NCI-H2107 treated with DMSO at 0.1 percent for 48 hours (cell line): Measurements from ENCODE around the gene SEMA5B.

Experiments used
- DNase-seq: peaks from one replicate; lab custom pipeline; 2025; ENCODE audit not compliant: unreplicated experiment; lab: John Stamatoyannopoulos, UW

The SEMA5B gene

DNA sequence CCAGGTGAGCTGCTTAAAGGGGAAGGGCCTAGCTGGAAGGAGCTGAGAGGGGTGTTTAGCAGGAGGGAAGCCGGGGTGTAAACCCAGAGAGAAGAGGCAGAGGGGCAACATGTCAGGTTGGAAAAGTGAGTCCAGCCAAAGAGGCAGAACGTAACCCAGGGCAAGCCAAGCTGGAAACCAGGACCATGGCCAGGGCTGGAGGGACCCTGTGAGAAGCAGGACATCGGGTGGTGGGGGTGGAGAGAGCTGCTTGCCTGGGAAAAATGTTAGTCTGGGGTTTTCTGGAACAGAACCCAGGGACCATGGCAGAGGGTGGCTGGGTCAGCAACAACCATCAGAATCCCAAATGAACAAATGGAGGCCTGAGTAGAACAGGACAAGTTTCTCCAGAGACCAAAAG, 32.6 kb downstream of the SEMA5B start:
- DNase-seq, result no peak

DNA sequence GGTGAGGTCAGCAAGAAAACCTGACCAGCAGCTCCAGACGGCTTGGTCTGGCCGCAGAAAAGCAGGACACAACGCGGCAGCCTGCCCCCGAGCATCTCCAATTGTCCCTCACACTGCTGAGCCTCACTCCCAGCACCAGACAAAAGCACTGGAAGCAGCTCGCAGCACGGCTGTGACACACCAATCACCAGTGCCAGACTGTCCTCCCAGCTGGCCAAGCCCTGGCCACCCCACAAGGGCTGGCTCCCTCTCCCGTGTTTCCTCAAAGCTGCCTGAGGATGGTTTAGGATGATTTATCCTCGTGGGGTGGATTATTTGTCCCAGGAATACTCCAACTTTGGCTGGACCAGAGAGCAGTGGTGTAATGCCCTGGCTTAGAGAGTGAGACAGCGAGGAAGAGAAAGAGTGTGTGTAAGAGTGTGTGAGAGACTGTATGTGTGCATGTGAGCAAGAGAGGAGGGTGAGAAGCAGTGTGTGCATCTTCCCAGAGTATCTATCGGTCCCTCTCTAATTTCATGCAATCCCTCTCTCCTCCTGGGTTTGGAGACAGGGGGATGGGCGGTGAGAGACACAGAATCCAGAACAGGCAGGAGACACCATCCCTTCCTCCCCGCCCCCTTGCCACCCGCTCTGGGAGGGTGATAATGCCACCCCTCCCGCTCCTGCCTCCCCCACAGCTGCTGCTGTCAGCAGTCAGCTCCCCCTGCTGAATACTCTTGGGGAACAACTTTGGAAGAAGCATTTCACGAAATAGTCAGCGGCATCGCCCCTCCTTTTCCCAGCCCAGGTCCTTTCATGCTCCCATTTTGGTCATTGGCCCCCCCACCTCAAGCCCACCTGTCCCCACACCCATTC, 34.2 kb downstream of the SEMA5B start:
- DNase-seq, result no peak

DNA sequence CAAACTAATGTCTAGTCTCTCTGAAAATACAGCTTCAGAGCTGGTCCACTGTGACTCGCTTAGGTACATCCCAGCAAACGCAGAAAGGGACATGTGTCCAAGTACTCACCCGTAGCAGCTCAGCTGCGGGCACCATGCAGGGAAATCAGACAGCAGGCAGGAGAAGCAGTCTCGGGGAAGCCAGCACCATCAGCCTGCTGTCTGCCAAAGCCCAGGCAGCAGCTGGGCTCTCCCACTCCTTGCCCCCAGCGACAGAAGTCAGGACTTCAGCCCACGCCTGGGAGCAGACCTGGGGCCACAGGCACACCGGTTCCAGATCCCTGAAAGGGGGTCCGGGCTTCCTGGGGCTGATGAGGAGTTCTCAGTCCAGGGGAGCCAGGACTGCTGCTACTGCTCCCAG, 34.9 kb downstream of the SEMA5B start:
- DNase-seq, result no peak

DNA sequence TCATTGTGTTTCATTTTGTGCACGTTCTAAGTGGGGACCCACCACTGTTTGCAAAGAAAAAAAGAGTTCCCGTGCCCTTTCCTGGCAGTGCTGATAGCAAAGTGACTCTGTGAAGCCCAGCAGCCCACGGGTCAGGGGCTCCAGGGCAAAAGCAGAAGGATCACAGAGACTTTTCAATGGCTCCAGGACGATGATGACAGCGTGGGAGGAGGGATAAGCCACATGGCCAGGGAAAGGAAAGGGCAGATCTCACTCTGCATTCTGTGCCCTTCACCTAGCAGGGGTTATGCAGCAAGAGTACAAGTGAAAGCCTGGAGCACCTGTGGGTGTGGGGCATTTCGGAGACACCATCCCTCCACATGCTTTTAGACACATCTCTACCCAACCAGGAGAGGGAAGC, 35.4 kb downstream of the SEMA5B start:
- DNase-seq, result no peak

DNA sequence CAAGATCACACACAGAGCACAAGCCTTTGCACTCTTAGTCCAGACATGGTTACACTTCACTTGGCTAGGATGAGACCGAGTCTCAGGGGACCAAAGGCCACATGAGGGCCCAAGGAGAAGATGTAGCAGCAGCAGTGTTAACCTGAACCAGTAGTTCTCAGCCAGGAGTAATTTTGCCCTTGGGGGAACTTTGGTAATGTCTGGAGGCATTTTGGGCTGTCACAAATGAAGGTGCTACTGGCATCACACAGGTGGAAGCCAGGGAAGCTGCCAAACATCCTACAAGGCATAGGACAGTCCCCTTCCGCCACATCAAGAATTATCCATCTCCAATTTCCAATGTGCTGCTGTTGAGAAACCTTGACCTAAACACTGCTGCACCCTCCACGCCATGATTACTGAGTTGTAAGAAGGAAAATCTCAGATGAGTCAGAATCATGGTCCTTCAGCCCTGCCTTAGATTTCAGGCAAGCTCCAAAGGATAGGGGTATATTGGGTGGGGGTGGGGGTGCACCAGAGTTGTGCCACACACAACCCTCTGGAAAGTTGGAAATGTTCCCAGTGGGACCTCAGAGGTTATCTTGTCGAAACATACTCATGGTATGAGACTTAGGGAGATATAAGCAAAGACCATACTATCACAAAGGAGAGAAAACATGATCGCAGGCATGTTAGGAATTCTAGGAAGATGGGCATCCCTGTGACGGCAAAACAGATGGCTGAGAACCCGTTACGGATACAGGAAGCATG, 36.2 kb downstream of the SEMA5B start:
- no peak for DNase-seq

DNA sequence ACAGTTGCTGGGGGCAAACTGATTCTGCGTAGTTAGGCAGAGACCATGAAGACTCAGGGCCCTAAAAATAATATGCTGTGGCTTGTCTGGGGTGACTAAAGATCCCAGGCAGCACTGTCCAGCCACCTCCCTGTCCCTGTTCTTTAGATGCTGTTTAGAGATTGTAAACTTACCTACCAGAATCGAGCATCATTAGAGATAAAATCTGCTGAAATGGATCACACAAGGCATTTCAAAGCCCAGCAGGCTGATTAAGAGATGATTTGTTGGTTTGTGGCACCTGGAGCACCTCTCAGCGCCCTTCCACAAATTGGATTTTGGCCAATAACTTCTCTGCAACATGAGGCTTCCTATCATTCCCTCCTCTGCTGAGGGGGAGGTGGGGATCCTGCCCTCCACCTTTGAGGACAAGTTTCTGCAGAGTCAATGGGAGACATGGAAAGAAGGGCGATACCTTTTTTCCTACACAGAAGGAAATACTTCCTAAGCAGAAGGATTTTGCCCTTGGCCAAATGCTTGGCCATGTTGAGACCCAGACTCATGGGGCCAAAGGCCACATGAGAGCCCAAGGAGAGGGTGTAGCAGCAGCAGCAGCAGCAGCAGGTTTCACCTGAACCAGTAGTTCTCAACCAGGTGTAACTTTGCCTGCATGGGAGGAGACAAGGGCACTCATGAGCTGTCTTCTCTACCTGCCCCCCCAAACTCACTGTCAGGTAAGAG, 37.5 kb downstream of the SEMA5B start:
- peak; percentile 22 for DNase-seq

DNA sequence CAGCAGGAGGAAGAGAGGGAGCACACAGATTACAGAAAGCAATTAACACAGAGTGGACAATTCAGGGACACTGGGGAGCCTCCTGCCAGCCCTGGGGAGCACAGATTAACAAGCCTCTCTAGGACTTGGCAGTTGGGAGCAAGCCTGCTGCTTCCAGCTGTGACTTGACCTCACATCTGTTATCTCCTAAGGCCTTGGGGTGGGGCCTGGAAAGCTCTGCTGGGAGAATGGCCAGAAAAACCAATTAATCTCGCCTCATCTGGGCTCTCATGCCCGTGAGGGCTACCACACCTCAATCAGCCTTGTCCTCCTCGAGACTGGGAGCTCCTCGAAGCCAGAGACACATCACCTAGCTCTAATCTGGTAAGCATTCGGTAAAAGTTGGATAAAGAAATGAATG, 39.1 kb downstream of the SEMA5B start:
- DNase-seq, result no peak

DNA sequence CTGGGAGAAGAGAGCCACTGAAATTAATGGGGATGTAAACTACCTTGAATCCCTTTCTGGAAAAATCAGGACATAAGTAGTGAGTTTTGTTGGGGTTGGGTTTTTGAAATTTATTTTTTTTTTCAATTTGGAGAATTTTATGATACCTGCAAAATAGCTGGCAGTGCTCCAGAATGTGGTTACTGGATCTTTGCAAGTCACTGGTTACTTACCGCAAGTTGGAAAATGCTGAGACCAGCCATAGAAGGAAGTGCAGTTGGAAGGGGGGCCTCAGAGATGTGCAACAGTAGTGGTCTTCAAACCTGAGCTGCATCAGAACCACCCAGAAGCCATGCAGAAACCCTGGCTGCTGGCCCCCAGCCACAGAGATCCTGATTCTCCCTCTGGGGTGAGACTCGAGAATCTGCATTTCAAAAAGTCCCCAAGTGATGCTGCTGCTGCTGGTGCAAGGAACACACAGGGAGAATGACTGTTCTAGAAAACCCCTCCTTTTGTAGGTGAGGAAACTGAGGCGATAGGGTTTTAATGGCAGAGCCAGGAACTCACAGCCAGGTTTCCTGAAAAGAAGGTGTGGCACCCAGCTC, 39.7 kb downstream of the SEMA5B start:
- no peak for DNase-seq

DNA sequence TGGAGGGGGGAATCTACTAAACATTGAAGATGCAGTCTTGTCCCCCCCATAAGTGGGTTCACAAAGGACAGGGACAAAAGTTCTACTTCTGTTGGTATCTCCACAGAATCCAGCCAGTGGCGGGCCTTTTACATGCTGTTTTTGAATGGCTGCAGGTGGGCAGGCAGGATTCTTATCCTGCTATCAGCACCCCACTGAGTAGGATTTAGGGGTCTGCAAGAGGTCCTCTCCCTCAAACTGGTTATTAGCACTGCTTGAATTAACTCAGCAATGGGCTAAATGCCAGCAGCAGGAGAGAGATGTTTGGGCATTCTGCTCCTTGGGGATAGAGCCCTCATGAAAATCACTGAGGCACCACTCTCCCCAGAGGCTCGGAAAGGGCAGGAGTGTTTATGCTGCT, 40.3 kb downstream of the SEMA5B start:
- no peak for DNase-seq

DNA sequence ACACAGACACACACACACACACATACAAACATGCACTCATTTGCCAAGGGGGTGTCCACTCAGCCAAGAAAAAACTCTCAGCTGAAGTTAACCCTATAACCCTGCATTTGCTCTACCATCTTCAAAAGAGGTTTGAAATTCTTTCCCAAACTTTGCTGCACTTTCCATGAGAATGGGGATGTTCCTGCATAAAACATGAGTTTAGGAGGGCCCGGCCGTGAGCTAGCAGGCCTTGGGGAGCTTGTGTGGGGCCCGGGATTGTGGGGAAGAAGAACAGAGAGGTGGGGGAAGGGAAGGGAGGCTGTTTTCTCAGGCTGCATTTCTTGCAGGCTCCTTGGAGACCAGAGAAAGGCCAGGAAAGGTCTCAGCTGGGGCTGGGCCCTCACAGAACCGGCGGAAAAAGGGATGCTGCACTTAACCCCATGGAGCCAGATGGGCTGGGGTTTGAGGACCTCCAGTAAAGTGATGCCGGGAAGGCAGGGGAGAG, 40.8 kb downstream of the SEMA5B start:
- DNase-seq, result no peak

DNA sequence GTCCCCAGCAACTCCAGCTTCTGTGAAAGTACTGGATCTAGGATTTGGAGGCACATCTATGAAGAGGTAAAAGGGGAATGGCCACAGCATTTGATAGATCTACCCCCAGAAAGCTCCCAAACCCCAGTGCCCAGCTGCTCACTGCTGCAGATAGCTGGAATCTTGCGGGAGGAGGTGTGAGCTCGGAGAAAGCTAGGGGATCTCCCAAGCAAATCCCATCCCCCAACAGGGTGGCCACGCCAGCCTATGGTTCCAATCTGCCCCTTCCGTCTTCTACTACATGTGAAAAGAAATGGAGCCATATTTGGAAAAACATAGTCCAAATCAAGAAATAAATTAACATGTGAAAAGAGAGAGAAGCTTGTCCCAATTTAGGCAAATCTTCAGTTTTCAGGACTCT, 42.0 kb downstream of the SEMA5B start:
- DNase-seq, result no peak

DNA sequence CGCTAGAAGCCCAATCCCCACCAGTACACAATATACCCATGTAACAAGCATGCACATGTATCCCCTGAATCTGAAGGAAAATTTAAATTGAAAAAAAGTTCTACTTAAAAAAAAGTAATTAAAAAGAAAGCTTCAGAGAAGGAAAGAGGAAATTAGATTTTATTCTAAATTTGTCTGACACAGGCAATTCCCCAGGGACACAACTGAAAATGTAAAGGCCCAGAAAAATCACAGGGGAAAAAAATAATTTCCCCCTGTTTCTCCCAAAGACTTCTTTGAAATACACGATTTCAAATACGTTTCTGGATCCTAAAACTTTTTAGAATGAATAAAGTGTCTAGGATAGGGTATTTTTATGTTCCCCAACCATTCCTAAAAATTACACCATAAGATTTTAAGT, 42.9 kb downstream of the SEMA5B start:
- no peak for DNase-seq

DNA sequence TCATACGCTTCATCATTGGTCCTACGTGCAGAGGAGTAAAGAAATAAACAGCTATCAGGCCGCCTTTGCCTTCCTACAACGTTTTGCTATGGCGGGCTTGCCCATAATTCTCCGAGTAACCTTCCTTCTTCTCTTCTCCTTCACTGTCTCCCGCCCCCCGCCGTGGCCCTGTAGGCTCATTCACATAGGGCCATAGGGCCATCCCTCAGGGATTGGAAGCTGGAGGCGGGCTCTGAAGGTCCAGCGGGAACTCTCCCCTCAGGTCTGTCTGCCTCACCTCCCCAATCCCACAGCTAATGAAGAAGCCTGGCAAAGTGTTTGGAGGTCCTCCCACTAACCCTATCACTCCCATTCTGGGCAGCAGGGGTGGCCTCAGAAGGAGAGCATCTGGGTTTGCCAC, 43.6 kb downstream of the SEMA5B start:
- no peak for DNase-seq

DNA sequence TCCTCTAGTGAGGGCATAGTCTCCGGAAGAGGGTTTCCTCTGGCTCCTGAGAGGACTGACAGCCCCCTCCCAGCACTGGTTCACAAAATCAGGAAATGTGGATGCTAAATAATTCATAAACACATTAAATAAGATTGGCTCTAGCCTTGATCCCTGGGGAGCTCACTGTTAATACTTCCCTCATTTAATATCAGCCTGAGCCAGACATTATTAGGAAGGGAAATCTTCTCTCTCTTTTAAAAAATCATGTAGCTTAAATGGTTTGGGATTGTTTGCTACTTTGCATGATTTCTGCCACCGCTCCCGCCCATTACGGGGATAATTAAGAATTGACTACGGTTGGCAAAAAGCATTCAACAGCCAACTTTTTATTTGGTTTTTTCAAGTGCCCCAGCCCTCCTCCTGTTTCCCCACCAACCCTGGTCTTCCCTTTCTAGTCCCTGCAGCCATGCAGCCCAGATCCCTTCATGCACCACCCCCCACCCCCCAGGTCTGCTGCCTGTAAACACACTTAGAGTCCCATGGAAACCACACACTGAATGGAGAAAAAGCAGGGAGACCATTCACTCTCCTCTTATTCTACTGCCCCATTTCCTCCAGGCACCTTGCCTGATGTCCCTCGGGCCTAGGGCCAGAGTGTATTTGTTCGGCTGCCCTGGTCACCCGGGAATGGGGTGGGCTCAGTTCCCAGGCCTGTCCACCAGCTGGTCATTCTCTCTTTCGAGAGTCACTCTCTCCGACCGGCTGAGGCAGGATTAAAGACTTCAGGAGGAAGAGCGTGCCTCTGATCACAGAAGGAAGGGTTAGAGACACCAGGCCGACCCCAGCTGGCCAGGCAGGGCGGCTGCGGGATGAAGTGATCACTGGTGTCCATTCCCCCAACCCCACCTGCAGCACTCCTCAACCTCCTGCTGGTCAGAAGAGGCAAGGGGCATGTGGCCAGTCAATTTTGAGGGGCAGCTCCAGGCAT, 45.1 kb downstream of the SEMA5B start:
- no peak for DNase-seq

DNA sequence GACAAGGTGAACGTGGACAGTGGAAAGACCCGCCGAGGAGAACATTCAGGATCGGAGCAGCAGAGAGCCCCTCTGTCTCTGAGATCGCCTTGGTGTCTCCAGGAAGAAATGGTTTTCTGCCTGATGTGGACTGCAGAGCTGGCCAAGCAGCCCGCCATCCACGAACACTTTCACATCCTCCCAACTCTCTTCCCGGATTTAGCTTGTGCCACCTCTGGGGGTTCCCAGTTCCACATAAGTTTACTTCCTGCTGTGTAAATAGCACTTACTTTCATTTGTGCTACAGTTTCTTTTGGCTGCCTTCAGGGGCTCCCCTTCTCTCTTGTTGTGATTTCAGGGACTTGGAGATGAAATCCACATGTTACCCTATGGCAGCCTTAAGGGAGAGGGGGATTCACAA, 48.4 kb downstream of the SEMA5B start:
- no peak for DNase-seq

DNA sequence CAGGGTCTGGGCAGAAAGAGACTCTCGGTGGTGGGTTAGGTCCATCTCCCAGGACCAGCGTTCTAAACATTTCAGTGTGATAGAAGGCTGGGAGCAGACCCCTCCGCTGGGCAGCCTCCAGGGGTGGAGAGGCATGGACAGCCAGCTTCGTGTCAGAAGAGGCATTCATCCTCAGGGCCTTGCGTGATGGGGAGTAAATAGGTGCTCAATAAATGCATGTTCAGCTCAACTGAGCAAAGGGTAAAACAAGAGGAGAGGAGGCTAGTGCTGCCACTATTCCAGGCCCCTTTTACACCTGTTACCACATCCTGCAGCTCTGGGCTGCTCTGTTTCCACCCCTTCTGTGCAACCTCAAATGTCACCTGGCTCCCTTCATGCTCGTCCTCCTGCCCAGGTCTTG, 49.0 kb downstream of the SEMA5B start:
- DNase-seq, result no peak

DNA sequence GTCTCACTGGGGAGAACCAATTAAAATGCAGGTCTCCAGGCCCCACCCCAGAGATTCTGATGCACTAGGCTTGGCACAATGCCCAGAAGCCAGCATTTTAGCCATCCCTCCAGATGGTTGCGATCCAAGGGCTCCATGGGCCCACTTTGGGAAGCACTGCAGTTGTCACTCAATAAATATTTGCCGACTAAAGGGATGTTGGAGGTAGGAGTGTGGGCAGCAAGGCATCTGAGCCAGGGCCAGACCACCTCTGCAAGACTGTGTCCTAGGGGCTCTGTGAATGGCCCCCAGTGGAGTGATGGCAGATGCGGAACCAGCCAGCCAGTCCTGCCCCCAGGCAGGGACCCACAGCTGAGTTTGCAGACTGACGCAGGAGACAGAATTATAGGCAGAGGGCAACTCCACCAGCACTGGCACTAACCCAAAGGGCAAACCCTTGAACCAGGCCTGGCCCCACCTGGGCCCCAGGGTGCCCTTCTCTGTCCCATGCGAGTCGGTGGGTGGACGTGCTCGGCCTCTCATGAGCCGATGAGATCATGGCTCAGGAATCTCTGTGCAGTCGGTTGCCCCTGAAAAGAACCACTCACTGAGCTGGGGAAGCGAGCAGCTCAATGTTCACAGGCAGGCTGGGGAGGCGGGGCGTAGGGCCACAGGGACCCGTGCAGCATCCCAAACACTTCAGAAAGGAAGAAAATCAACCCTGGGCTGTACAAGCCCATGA, 49.7 kb downstream of the SEMA5B start:
- DNase-seq, result no peak

DNA sequence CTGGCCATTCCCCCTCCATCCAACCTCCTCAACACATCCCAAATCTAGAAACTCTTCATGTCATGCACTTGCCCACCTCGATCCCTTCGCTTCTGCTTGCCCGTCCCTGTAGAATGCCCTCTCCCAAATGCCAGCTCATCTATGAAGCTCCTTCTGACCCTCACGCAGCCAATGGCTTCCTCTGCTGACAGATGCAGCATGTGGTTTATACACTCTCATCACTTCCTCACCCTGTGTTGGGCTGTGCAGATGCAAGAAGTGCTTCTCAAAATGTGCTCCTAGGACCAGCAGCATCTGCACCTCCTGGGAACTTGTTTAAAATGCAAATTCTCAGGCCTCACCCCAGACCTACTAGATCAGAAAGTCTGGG, 51.7 kb downstream of the SEMA5B start:
- DNase-seq, result no peak

DNA sequence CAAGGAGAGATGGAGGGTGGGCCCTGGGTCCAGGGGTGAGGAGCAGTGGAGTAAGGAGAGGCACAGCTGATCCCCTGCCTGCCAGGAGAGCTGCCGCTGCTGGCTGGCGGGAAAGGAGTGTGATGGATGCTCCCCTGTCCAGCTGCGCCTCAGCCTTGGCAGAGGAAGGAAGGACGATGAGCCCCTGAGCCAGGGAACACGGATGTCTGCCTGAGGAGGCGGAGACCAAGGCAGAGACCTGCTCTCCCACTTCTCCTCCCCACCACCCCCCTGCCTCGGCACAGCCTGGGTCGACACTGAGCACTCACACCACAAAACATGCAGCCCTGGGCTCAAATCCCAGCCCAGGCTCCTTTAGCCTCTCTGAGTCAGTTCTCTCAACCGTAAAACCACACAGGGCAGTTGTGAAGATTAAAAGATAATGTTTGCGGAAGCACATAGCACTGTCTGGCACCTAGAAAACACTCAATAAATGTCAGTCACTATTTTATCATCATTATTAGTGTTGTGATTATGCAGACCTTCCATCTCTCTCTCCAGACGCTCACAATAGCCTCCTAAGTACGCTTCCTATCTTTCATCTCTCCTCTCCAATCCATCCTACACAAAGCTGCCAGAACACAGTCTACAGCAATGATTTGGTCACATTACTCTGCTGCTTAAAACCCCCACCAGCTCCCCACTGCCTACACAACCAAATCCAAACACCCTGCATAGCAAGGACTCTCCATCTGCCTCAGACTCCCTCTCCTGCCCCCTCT, 52.2 kb downstream of the SEMA5B start:
- peak; percentile 76 for DNase-seq
